Stimulated activated CD4-positive, alpha-beta T cell treated with anti-CD3 and anti-CD28 coated beads, Interleukin-2, amount 100 ng/mL, for 24 hours (primary cell): Measurements from ENCODE around the gene FBN2.

Experiments used
- DNase-seq, 2 donors: peaks; one replicate each; pipeline ENCODE4 v3.0.0-alpha.2; 2020

The FBN2 gene

DNA sequence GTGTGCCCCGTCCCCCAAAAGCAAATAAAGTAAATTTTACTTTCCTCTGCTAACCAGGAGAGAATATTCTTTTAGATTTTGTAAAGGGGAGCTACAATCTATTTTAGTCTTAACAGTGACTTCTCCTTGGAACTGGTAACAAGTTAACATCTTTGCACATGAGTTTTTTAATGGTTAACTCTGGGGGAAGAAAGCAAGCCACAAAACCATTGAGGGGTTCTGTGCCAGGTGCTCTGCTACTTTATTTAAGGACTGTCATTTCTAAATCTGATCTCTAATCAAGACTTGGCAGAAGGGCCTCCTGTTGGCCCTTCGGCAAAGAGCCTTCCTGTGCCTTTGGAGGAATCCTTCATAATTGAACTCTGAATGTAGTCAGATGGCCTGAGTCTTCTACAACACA, 301.0 kb downstream of the FBN2 start:
- no peak for DNase-seq

DNA sequence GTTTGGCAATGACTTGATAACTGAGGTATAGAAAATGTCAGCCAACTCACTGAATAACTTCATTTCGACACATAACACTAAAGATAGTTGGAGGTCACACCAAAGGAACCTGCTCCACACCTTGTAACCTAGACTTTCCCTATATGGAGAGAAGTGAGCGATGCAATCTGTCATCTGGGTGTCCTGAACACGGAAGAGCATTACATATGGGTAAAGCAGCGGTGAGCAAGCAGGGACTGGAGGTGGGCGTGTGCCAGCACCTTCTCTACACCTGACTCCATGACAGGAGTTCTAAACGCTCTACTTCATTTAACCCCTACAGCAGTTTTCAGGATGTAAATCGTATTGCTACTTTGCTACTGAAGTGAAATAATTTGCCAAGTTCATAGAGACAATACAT, 301.7 kb downstream of the FBN2 start:
- DNase-seq = no peak

DNA sequence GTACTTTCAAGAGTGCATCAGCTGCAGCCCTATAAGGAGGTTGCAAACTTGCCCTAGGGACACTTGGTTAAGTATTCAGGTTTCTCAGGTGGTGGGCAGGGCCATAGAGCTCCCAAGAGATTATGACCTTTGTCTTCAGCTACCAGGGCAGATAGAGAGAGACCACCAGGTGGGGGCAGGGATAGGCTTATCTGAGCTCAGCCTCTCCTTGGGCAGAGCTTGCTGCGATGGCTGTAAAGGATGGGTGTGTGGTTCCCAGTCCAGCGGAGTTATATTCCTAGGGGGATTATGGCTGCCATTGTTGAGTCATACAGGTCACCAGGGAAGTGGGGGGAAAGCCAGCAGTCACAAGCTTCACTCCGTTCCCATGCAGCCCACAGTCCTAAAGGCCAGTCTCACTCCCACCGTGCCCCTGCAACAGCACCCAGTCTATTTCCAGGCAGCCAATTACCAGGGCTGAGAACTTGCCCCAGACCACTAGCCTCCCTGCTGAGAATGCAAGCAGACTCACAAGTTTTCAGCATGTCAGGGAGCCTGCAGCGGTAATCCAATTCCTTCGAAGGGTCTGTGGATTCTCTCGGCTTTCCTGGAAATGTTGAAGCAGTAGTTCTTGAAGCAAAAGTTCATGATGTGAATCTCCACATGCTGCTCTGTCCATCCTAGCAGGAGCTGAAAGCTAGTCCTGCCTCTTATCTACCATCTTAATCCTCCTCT, 303.0 kb downstream of the FBN2 start:
- no peak for DNase-seq

DNA sequence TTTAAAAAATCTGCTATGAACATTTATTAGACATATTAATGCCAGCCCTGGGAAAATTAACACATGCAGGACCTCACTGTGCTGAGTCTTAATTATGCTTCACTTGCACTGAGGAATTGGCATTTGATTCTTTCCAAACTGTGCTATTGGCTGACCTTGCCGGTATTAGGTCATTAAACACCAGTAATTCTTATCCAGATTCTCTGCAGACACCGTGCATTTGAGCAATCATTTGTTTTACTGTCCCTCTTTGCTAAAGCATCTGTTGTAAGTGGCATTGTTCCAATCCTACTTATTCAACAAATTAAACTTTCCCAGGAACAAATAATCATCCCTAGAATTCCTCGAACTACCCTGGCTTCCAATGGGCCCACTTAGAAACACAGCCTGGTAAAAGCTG, 309.5 kb downstream of the FBN2 start:
- DNase-seq = no peak

DNA sequence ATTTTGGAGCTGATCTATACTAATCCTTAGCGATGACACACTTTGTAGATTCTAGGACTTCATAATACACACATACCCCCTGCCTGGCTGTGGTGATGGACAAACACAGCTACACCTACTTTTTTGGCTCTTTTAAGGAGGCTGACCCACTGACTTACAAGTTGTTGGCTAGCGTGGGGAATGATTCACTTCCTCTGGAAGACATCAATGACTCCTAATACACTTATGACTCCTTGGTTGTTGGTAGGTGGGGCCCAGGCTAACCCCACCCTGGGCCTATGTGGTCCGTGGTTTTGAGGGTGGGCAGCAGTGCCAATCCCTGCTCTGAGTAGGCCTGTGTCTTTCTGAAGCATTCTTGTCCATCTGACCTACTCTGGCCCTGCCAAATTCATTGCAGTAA, 310.0 kb downstream of the FBN2 start:
- DNase-seq = no peak

DNA sequence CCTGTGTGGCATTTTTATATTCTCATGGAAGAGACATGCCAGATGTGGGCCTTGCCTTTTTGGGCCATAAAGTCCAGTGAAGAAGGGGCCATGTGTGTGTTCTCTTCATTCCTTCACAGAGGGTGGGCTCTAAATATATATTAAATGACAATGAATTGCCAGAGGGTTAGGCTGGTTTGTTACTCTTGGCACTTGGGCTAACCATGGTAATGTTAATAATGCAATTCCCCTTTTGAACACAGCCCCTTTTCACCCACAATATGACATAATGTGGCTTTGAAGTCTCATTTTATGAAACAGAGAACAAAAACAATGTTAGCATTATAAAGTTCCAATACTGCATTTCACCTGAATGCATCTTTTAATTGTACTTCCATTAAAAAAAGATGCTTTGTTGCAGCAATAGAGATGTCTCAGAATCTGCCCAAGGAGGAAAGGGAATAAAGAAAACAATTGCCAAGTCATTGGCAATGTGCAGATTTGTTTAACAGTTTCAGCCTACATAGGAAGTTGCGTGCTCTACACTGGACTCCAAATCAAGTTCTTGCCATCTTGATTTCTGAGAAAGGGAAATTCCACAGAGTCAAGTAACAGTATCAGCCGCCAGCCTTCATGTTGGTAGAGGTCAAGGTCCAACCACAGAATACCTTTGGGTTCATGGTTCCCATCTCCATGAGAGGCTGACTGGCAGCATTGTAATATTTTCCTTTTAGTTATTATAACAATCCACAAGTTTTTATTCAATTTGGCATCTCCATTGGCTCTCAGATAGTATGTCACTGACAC, 312.6 kb downstream of the FBN2 start:
- DNase-seq = no peak

DNA sequence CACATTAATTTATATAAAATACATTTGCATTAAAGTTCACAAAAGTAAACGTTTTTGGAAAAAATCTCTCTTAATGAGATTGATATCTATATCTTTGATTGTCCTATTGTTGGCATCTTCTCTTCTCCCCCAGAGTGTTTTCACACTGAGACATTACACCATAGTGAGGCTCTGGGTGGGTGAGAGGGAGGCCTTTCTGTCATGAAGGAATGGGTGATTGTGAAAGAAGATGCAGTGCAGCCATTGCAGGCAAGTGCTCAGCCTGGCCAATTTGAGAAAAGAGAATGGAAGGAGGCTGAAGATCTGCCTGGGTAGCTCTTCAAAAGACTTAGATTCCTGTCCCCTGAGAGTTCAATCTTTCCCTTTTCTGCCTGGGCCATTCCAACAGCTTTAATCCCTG, 313.7 kb downstream of the FBN2 start:
- no peak for DNase-seq

DNA sequence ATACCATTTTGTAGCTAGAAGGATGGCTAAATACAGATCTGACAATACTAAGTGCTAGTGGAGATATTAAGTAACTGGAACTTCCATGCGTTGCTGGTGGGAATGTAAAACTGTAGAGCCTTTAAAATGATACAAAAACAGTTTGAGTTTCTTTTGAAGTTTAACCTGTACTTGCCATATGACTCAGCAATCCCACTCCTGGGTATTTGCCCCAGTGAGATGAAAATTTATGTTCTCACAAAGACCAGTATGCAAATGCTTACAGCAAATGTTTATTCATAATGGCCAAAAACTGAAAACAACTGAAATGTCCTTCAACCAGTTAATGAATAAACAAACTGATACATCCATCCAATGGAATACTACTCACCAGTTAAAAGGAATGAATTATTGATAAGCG, 317.2 kb downstream of the FBN2 start:
- no peak for DNase-seq

DNA sequence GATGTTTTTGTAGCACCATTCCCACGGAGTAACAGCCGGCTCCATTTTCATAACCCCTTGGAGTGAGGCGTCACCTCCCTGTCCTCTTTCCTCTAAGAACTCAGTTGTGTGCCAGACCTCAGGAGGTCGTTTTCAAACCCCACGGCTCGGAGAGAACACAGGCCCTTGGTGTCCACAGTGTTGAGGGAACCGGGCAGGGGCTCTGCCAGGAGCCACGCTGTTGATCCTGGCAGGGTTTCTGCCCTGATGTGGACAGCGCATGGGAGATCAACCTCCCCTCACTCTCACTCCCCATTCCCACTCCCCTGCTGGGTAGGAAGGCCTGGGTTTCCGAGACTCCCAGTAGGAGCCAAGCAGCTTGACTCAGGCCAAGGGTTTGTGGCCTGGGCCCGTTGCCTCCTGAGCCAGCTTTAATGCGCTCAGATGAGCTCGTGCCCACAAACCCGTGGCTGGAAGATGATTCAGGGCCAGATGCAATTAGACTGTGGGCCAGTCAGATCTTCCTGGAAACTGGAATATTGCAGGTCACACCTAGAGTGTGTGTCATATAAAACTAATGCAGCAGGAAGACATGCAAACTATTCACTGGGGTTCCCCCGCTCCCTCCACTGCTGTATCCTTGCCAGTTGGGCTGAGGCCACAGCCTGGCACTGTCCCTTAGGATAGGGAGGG, 321.0 kb downstream of the FBN2 start:
- DNase-seq = no peak

DNA sequence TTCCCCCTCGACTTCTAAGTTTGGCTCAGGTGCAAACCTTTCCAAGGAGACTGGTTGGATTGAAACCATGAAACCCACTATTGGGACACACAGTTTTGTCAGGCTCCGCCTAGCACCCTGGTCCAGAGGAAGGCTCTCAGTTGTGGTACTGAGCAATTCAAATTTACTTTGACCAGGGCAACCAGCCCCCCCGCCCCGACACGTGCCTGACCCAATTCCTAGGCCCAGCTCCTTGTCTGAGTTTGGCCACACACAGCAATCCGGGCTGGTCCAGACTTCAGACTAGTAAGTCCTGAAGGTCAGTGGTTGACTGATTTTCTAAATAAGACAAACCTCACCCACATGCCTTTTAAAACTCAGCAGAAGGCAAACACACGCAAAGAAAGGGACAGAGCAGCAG, 321.8 kb downstream of the FBN2 start:
- no peak for DNase-seq

DNA sequence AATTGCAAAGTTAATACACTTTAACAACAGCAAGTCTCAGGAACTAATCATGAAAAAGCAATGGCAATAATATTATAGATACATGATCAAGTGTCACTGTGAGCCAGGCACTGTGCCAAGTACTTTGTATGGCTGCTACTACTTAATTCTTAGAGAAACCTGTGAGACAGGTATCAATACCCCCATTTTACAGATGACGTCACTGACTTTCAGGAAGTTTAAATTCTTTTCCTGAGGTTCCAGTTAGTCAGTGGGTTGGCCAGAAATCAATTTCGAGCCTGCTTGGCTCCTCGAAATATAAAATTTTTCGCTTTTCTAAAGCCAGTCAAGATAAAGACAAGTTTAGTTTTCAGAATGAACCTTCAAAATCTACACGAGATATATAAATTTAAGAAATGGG, 324.2 kb downstream of the FBN2 start:
- DNase-seq = no peak

DNA sequence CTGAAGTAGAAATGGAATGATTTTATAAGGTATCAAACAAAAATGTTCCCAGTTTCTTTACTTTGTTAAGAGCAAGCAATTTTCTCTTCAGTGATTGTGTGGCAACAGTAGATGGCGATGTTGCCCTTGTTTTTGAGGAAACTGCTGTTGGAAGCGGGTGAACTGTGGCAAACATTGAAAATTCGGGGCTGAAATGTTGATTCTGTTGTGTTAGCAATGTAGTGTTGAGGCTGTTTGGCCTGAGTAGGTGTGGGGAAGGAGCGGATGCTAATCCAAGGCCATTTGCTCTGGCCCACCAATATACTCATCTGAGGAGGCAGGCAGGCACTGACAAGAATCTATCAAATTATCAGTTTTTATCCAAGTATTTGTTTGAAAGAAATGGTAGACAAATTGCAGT, 324.7 kb downstream of the FBN2 start:
- peak; percentile 37 to 43 for DNase-seq

DNA sequence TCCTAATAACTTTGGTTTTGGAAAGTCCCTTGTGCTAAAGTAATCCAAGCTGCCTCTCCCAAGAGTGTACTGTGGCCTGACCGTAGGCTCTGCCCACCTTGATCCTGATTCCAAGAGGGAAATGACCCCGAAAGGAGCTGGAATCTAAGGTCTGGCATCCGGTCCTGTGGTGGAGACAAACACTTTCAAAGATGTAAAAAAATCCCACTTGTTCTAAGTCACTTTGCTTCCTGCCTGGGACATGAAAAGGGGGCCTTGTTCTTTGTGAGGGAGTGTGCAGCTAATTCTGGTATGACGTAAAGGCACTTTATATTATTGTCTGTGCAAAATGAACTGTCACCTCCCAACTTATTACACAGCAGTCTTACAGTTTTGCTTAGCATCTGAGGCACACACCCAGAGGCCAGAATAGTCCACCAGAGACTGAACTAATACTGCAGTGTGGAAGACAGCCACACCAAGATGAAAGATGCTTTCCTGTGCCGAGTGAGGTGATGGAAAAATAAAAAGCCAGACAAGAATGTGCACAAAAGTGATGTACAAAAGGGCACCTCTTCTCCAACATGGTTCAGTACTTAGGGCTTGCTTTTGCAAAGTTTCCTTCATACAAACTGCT, 325.7 kb downstream of the FBN2 start:
- no peak for DNase-seq

DNA sequence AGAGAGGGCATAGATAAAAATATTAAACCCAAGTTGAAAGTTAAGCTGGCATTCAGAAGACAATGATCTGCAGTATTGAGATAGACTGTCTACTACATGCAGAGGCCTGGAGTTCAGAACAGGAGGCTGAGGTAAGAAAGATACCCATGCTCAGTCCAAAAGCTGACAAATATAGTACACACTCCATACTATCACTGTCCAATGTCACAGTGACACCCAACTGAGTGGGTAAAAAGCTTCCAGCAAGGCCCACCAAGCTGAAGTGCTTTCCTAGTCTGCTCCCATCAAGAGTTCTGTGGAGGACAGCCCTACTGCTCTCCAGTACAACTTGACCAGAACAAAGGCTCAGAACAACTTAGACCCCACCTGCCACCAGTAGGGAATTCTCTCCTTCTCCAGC, 329.6 kb downstream of the FBN2 start:
- DNase-seq = no peak
